Measurements from ENCODE around the gene SNX19. TPM values are rescaled to one million over a fixed set of nuclear protein-coding genes. Genes with fewer than 3 reads are reported as not detected.

Gene SNX19
- total RNA-seq, 1 experiment from 2014 or later: 79.3 TPM

DNA sequence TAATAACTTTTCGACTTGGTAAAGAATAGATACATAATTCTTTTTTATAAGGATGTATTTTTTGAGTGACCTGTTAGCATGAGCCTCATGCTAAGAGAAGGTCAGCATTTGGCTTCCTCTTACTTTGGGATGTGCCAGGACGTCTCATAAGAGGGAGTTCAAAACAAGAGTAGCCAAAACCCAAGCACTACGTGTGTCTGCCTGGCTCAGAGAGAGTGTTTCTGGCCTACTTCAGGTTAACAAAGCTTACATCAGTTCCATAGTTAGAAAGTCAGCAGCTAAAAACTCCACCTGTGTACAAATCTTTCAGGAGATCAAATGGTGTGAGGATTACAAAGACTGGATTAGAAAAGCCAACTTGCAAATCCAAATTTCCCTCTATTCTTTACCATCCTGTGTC is 13.9 kb downstream of the SNX19 start:
- Histone ChIP-seq H3K4me3 (ENCODE audit: low read depth in 2 of 2, low read length in 2 of 2) (no peak overlapping the region), H3K4me1 (ENCODE audit: control insufficient read depth, insufficient read depth, low read length) (no peaks in the 10 kb centered on the region), H3K36me3 (ENCODE audit: control insufficient read depth, insufficient read depth, low read length) (peaks cover 59% of the 10 kb centered on the region), H3K27ac (ENCODE audit: low read length) (no peak overlapping the region), H3K9me3 (ENCODE audit: control insufficient read depth, insufficient read depth, low read depth, low read length) (no peaks in the 10 kb centered on the region), H3K27me3 (ENCODE audit: control insufficient read depth, insufficient read depth, low read length) (no peaks in the 10 kb centered on the region)
- BruUV-seq (replicated peaks): no TSS peak
- intact Hi-C loops (cut with micrococcal nuclease; ENCODE audit: unreplicated experiment) (no loop called here), in situ Hi-C loops (cut with HindIII; ENCODE audit: low pct_unique_long_range_greater_than_20kb, low sequenced_read_pairs) (no loop called here)
- CTCF ChIA-PET: no interaction called here
- no peak for TF ChIP-seq SIN3A (IDR thresholded peaks at IDR 0.05; ENCODE audit: borderline replicate concordance, insufficient read depth, low read depth, low read length)
- TF ChIP-seq TCF7L2 (IDR thresholded peaks at IDR 0.05; ENCODE audit: low read depth, low read length): no peak
- no peak for TF ChIP-seq POLR2AphosphoS5 (IDR thresholded peaks at IDR 0.05; ENCODE audit: low read depth, low read length)
- no peak for TF ChIP-seq REST (IDR thresholded peaks at IDR 0.05; ENCODE audit: insufficient read depth in 1 of 2, low read depth in 2 of 2, low read length in 1 of 2)
- TF ChIP-seq, protein P1, sequence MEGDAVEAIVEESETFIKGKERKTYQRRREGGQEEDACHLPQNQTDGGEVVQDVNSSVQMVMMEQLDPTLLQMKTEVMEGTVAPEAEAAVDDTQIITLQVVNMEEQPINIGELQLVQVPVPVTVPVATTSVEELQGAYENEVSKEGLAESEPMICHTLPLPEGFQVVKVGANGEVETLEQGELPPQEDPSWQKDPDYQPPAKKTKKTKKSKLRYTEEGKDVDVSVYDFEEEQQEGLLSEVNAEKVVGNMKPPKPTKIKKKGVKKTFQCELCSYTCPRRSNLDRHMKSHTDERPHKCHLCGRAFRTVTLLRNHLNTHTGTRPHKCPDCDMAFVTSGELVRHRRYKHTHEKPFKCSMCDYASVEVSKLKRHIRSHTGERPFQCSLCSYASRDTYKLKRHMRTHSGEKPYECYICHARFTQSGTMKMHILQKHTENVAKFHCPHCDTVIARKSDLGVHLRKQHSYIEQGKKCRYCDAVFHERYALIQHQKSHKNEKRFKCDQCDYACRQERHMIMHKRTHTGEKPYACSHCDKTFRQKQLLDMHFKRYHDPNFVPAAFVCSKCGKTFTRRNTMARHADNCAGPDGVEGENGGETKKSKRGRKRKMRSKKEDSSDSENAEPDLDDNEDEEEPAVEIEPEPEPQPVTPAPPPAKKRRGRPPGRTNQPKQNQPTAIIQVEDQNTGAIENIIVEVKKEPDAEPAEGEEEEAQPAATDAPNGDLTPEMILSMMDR (IDR thresholded peaks at IDR 0.05): no peak
- ATAC-seq: no peak
- POLR2A ChIA-PET: interaction anchor here (0.5 kb wide), 1 partner anchor 352 kb away, joined by 5 read pairs; no protein-coding TSS in a partner anchor
- DNase-seq (ENCODE audit: low read depth, low spot score): no peak

DNA sequence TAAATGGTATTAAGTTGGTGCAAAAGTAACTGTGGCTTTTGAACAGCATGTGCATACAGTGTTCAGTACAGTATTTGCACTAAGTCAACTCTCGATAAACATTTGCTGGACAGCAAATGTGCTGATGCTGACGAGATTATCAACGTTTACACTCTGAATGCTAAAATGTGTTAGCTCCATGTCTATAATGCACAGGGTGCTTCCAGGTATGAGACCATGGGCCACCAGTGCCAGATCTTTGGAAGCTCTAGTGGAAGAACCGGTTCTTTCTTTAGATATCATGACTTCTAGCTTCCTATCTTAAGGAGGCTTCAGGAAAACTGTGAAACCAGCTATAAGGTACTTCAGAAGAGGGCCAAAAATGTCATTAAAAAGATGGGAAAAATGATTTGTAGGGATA is 17.2 kb downstream of the SNX19 start:
- H3K4me3 ChIP-seq (ENCODE audit: low read depth in 2 of 2, low read length in 2 of 2): no peak overlapping the region
- intact Hi-C loops (cut with micrococcal nuclease; ENCODE audit: unreplicated experiment): no loop called here
- in situ Hi-C loops (cut with HindIII; ENCODE audit: low pct_unique_long_range_greater_than_20kb, low sequenced_read_pairs): no loop called here
- no peaks in the 10 kb centered on the region for H3K9me3 ChIP-seq (ENCODE audit: control insufficient read depth, insufficient read depth, low read depth, low read length)
- H3K4me1 ChIP-seq (ENCODE audit: control insufficient read depth, insufficient read depth, low read length): no peaks in the 10 kb centered on the region
- no peak overlapping the region for H3K27ac ChIP-seq (ENCODE audit: low read length)
- no peak for ATAC-seq
- CTCF ChIA-PET: no interaction called here
- BruUV-seq (replicated peaks): no TSS peak
- DNase-seq (ENCODE audit: low read depth, low spot score): no peak
- peaks cover 44% of the 10 kb centered on the region for H3K36me3 ChIP-seq (ENCODE audit: control insufficient read depth, insufficient read depth, low read length)
- no peaks in the 10 kb centered on the region for H3K27me3 ChIP-seq (ENCODE audit: control insufficient read depth, insufficient read depth, low read length)
- TF ChIP-seq POLR2AphosphoS5 (IDR thresholded peaks at IDR 0.05; ENCODE audit: low read depth, low read length) (no peak), REST (IDR thresholded peaks at IDR 0.05; ENCODE audit: insufficient read depth in 1 of 2, low read depth in 2 of 2, low read length in 1 of 2) (no peak), TCF7L2 (IDR thresholded peaks at IDR 0.05; ENCODE audit: low read depth, low read length) (no peak), SIN3A (IDR thresholded peaks at IDR 0.05; ENCODE audit: borderline replicate concordance, insufficient read depth, low read depth, low read length) (no peak)
- TF ChIP-seq, protein P1 (IDR thresholded peaks at IDR 0.05): no peak
- POLR2A ChIA-PET: no interaction called here

Data from Panc1 (cell line).